Esophagus squamous epithelium (tissue), 4 donors: ENCODE results near the gene CNKSR3.

Source experiments
- CTCF ChIP-seq, 6 experiments: fragments of 450-650 bp in 4 of 6; fragments of 200-600 bp in 2 of 6; sonication (generic) in 2 of 6; IDR thresholded peaks; one replicate each; pipeline ENCODE4 v1.5.1; 2016 to 2019; ENCODE audit warnings: antibody characterized with exemption in 6 of 6, mild to moderate bottlenecking in 4 of 6, moderate library complexity in 4 of 6
- POLR2A ChIP-seq, 4 donors: fragments of 450-650 bp; IDR thresholded peaks; one replicate each; pipeline ENCODE4 v1.6.1; 2017; ENCODE audit warnings: antibody characterized with exemption in 4 of 4, mild to moderate bottlenecking in 4 of 4, moderate library complexity in 3 of 4

GRCh38 chr6:154463573-154464419 lies 46.7 kb downstream of the CNKSR3 start:
- TF ChIP-seq CTCF (IDR thresholded peaks at IDR 0.05) = no peak
- no peak for TF ChIP-seq POLR2A (IDR thresholded peaks at IDR 0.05)
